SK-N-SH treated with all-trans-retinoic acid at 6 μM for 48 hours (cell line): Measurements from ENCODE around the gene ANO10.

Source experiments
- ATAC-seq: fragments of 200-7000 bp; cut with Tn5 transposase; 3 replicates; pipeline ENCODE4 v1.9.1; 2020; ENCODE audit warnings: mild to moderate bottlenecking, moderate library complexity
- ARNTL ChIP-seq: fragments of 450-650 bp; formaldehyde crosslinking; IDR thresholded peaks from 2 replicates; pipeline ENCODE4 v1.5.0; 2020; ENCODE audit warnings: low read depth, mild to moderate bottlenecking, moderate library complexity, borderline replicate concordance
- BACH2 ChIP-seq: fragments of 250-450 bp; sonication (Bioruptor Pico); IDR thresholded peaks from 2 replicates; pipeline ENCODE4 v1.9.0; 2021; ENCODE audit warnings: mild to moderate bottlenecking, borderline replicate concordance
- CREB5 ChIP-seq: fragments of 250-450 bp; sonication (Bioruptor Pico); IDR thresholded peaks from 2 replicates; pipeline ENCODE4 v1.5.1; 2020; ENCODE audit warnings: low read depth, mild to moderate bottlenecking, moderate library complexity
- CSDC2 ChIP-seq: fragments of 250-450 bp; sonication (Bioruptor Pico); IDR thresholded peaks from 2 replicates; pipeline ENCODE4 v1.5.0; 2020; ENCODE audit warnings: mild to moderate bottlenecking, moderate library complexity
- CSRNP3 ChIP-seq: fragments of 250-450 bp; sonication (Bioruptor Pico); IDR thresholded peaks from 2 replicates; pipeline ENCODE4 v1.5.1; 2021; ENCODE audit warnings: mild to moderate bottlenecking, moderate library complexity
- ESRRG ChIP-seq: fragments of 250-450 bp; sonication (Bioruptor Pico); IDR thresholded peaks from 2 replicates; pipeline ENCODE4 v1.6.1; 2021; ENCODE audit warnings: mild to moderate bottlenecking
- GLIS3 ChIP-seq: fragments of 250-450 bp; sonication (Bioruptor Pico); IDR thresholded peaks from 2 replicates; pipeline ENCODE4 v1.5.0; 2020; ENCODE audit warnings: mild to moderate bottlenecking, moderate library complexity
- ISL1 ChIP-seq: fragments of 250-450 bp; sonication (Bioruptor Pico); IDR thresholded peaks from 2 replicates; pipeline ENCODE4 v2.1.2; 2022; ENCODE audit warnings: mild to moderate bottlenecking, moderate library complexity
- OSR1 ChIP-seq: fragments of 250-450 bp; sonication (Bioruptor Pico); IDR thresholded peaks from 2 replicates; pipeline ENCODE4 v1.8.0; 2022; ENCODE audit warnings: moderate library complexity, mild to moderate bottlenecking, inconsistent platforms
- PATZ1 ChIP-seq: fragments of 250-450 bp; sonication (Bioruptor Pico); IDR thresholded peaks from 2 replicates; pipeline ENCODE4 v1.8.0; 2020; ENCODE audit warnings: mild to moderate bottlenecking, moderate library complexity, borderline replicate concordance
- POU6F1 ChIP-seq: fragments of 250-450 bp; sonication (Bioruptor Pico); IDR thresholded peaks from 2 replicates; pipeline ENCODE4 v1.8.0; 2021; ENCODE audit warnings: low read depth, mild to moderate bottlenecking, moderate library complexity, borderline replicate concordance
- PPARA ChIP-seq: fragments of 250-450 bp; sonication (Bioruptor Pico); IDR thresholded peaks from 2 replicates; pipeline ENCODE4 v1.5.0; 2020; ENCODE audit warnings: mild to moderate bottlenecking, borderline replicate concordance
- RARB ChIP-seq: fragments of 250-450 bp; sonication (Bioruptor Pico); IDR thresholded peaks from 2 replicates; pipeline ENCODE4 v1.8.0; 2021; ENCODE audit warnings: mild to moderate bottlenecking, moderate library complexity
- SNAI2 ChIP-seq: fragments of 250-450 bp; sonication (Bioruptor Pico); IDR thresholded peaks from 2 replicates; pipeline ENCODE4 v1.5.0; 2020; ENCODE audit warnings: mild to moderate bottlenecking, moderate library complexity
- TCF4 ChIP-seq: fragments of 250-450 bp; sonication (Bioruptor Pico); IDR thresholded peaks from 2 replicates; pipeline ENCODE4 v1.8.0; 2021; ENCODE audit warnings: mild to moderate bottlenecking, moderate library complexity, borderline replicate concordance
- TOX ChIP-seq: fragments of 250-450 bp; sonication (Bioruptor Pico); IDR thresholded peaks from 2 replicates; pipeline ENCODE4 v1.8.0; 2021; ENCODE audit warnings: mild to moderate bottlenecking, moderate library complexity, borderline replicate concordance
- TSHZ2 ChIP-seq: fragments of 250-450 bp; sonication (Bioruptor Pico); IDR thresholded peaks from 2 replicates; pipeline ENCODE4 v1.5.0; 2020; ENCODE audit warnings: mild to moderate bottlenecking, moderate library complexity
- ZFP3 ChIP-seq: fragments of 250-450 bp; sonication (Bioruptor Pico); IDR thresholded peaks from 2 replicates; pipeline ENCODE4 v1.5.0; 2020; ENCODE audit warnings: mild to moderate bottlenecking, moderate library complexity
- ZFP30 ChIP-seq: fragments of 450-650 bp; formaldehyde crosslinking; IDR thresholded peaks from 2 replicates; pipeline ENCODE4 v1.5.0; 2022; ENCODE audit warnings: mild to moderate bottlenecking, moderate library complexity
- ZNF565 ChIP-seq: fragments of 450-650 bp; formaldehyde crosslinking; conservative IDR thresholded peaks from 2 replicates; pipeline ENCODE4 v1.5.0; 2020; ENCODE audit warnings: low read depth, mild to moderate bottlenecking, moderate library complexity
- ZNF70 ChIP-seq: fragments of 450-650 bp; formaldehyde crosslinking; IDR thresholded peaks from 2 replicates; pipeline ENCODE4 v1.5.0; 2020; ENCODE audit warnings: mild to moderate bottlenecking, moderate library complexity
- ZNF8 ChIP-seq: fragments of 450-650 bp; formaldehyde crosslinking; IDR thresholded peaks from 2 replicates; pipeline ENCODE4 v1.5.0; 2020; ENCODE audit warnings: mild to moderate bottlenecking, moderate library complexity

The ANO10 gene

GRCh38 chr3:43503067-43503728 is 118.6 kb downstream of the ANO10 start:
- TF ChIP-seq ZFP30 (no peak), GLIS3 (no peak), ZNF8 (CRISPR knock-in tag) (no peak), POU6F1 (CRISPR knock-in tag) (no peak), ZNF70 (CRISPR knock-in tag) (no peak)
- ATAC-seq: peak; percentile 82

- TF ChIP-seq ZNF70 (CRISPR knock-in tag) (no peak), ISL1 (CRISPR knock-in tag) (no peak), ZFP3 (CRISPR knock-in tag) (no peak), ZFP30 (no peak), ARNTL (CRISPR knock-in tag) (no peak), CREB5 (CRISPR knock-in tag) (no peak), TSHZ2 (CRISPR knock-in tag) (no peak), SNAI2 (CRISPR knock-in tag) (no peak), OSR1 (CRISPR knock-in tag) (no peak)
- TF ChIP-seq, all 23 proteins: peak for 0
- no peak for ATAC-seq
Observed at GRCh38 chr3:43499256-43499655, 122.6 kb downstream of the ANO10 start.

GRCh38 chr3:43497905-43498365 is 123.9 kb downstream of the ANO10 start:
- TF ChIP-seq TSHZ2 (CRISPR knock-in tag) (no peak), ISL1 (CRISPR knock-in tag) (peak; percentile 23; the same call in 1 of the 2 replicates)
- TF ChIP-seq, all 23 proteins: peak for 1
- ATAC-seq: no peak

- ATAC-seq: no peak
- no peak for TF ChIP-seq ARNTL (CRISPR knock-in tag)
- TF ChIP-seq SNAI2 (CRISPR knock-in tag): no peak
- TF ChIP-seq CSRNP3: no peak
- no peak for TF ChIP-seq GLIS3
- TF ChIP-seq ZNF8 (CRISPR knock-in tag): no peak
- no peak for TF ChIP-seq RARB (CRISPR knock-in tag)
- TF ChIP-seq TCF4 (CRISPR knock-in tag): no peak
- no peak for TF ChIP-seq ZNF565 (CRISPR knock-in tag)
- TF ChIP-seq PPARA: no peak
- TF ChIP-seq BACH2 (CRISPR knock-in tag): no peak
- TF ChIP-seq PATZ1 (CRISPR knock-in tag): no peak
- no peak for TF ChIP-seq OSR1 (CRISPR knock-in tag)
- no peak for TF ChIP-seq POU6F1 (CRISPR knock-in tag)
- no peak for TF ChIP-seq TOX (CRISPR knock-in tag)
- TF ChIP-seq ZNF70 (CRISPR knock-in tag): no peak
- TF ChIP-seq ESRRG (CRISPR knock-in tag): no peak
- TF ChIP-seq CSDC2 (CRISPR knock-in tag): no peak
Observed at GRCh38 chr3:43497422-43497821, 124.4 kb downstream of the ANO10 start.
